Measurements from ENCODE around the gene GABRR2. TPM values are rescaled to one million over a fixed set of nuclear protein-coding genes. Genes with fewer than 3 reads are reported as not detected.

Gene GABRR2
- total RNA-seq, result under 1 TPM; 0.33 to 0.35 TPM

GRCh38 chr6:89315249-89315885, at the start of gene GABRR2:
Gene GABRR2 (minus strand): TSS chr6:89315299. CDS start chr6:89315165, 134 bp downstream.
- peaks cover 0 to 21% of the 10 kb centered on the region in 2 donors for H3K4me1 ChIP-seq
- DNase-seq (ENCODE audit: low spot score), result no peak
- H3K9me3 ChIP-seq, result no peaks in the 10 kb centered on the region
- TF ChIP-seq CTCF (IDR thresholded peaks at IDR 0.05), result no peak
- H3K27ac ChIP-seq, result no peak within 1 kb of the TSS
- no peaks in the 10 kb centered on the region for H3K36me3 ChIP-seq
- H3K4me3 ChIP-seq, result no peak within 1 kb of the TSS
- H3K27me3 ChIP-seq, result no peaks in the 10 kb centered on the region

- Histone ChIP-seq H3K27ac (no peak overlapping the region), H3K9me3 (no peaks in the 10 kb centered on the region), H3K27me3 (no peaks in the 10 kb centered on the region), H3K4me3 (no peak overlapping the region), H3K4me1 (peaks cover 0 to 14% of the 10 kb centered on the region in 2 donors), H3K36me3 (no peaks in the 10 kb centered on the region)
- TF ChIP-seq CTCF (IDR thresholded peaks at IDR 0.05), result no peak
- no peak for DNase-seq (ENCODE audit: low spot score)
Measured at GRCh38 chr6:89364586-89364985, 49.5 kb upstream of the GABRR2 start.

- no peaks in the 10 kb centered on the region for H3K36me3 ChIP-seq
- no peak for TF ChIP-seq CTCF (IDR thresholded peaks at IDR 0.05)
- no peak overlapping the region for H3K4me3 ChIP-seq
- no peak overlapping the region for H3K27ac ChIP-seq
- no peaks in the 10 kb centered on the region for H3K4me1 ChIP-seq
- DNase-seq (ENCODE audit: low spot score), result no peak
- no peaks in the 10 kb centered on the region for H3K9me3 ChIP-seq
- no peaks in the 10 kb centered on the region for H3K27me3 ChIP-seq
Measured at GRCh38 chr6:89361171-89361570, 46.1 kb upstream of the GABRR2 start.

GRCh38 chr6:89360415-89360999, 45.4 kb upstream of the GABRR2 start:
- Histone ChIP-seq H3K27ac (no peak overlapping the region), H3K4me1 (no peaks in the 10 kb centered on the region), H3K27me3 (no peaks in the 10 kb centered on the region), H3K36me3 (no peaks in the 10 kb centered on the region), H3K4me3 (no peak overlapping the region), H3K9me3 (no peaks in the 10 kb centered on the region)
- DNase-seq (ENCODE audit: low spot score), result no peak
- TF ChIP-seq CTCF (IDR thresholded peaks at IDR 0.05), result no peak

DNA sequence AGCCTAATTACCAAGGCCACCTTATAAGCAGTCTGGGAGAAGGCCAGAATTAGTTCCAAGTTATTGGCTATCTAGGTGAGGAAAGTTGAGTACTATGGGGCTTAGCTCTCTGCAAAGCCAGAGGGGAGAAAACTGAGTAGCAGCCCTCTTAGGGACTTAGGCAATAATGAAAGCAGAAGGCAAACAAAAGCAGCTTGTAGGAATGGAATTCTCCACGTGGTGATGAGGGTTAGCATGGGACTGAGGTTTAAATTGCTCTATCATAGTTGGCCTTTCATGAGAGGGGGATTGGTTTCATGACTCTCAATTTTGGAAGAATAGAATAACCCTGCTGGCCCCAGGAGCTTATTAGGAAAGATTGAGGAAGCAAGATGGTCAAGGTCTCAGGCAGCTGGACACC, 44.5 kb upstream of the GABRR2 start:
- Histone ChIP-seq H3K9me3 (no peaks in the 10 kb centered on the region), H3K4me1 (no peaks in the 10 kb centered on the region), H3K27ac (no peak overlapping the region), H3K36me3 (no peaks in the 10 kb centered on the region), H3K27me3 (no peaks in the 10 kb centered on the region), H3K4me3 (no peak overlapping the region)
- no peak for DNase-seq (ENCODE audit: low spot score)
- TF ChIP-seq CTCF (IDR thresholded peaks at IDR 0.05), result no peak

DNA sequence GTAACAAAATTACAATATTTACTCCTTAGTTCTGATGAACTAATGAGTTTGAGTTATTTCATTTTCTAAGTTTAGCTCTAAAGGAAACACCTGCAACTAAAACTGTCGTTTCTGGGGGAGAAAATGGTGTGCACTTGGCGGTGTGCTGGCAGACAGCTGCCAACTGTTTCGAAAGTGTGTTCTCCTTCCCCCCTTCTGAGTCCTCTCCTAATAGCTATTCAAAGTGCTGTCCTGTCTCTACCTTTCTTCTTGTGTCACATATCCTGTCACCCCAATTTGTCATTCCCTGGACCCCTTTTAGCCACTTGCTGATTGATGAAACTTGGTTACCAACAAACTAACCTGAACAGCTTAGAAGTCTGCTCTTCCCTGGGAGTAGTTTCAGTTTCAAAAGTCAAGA, 42.3 kb upstream of the GABRR2 start:
- Histone ChIP-seq H3K4me3 (peak overlapping the region in 1 of 2 donors; percentile 12), H3K27ac (no peak overlapping the region), H3K36me3 (no peaks in the 10 kb centered on the region), H3K4me1 (peaks cover 0 to 4% of the 10 kb centered on the region in 2 donors), H3K9me3 (no peaks in the 10 kb centered on the region), H3K27me3 (no peaks in the 10 kb centered on the region)
- no peak for DNase-seq (ENCODE audit: low spot score)
- TF ChIP-seq CTCF (IDR thresholded peaks at IDR 0.05), result no peak

All from right atrium auricular region (tissue), 2 donors.